Central memory CD8-positive, alpha-beta T cell (primary cell): ENCODE data around the gene PEAK1.
A peak's percentile ranks its signal among the peaks of the same experiment; 100 is the strongest.
"Not testable (repeated sequence)": the region's sequence is repeated elsewhere in the genome, so short reads cannot be mapped to it uniquely, and the experiment has no call there.

Experiments used
- ATAC-seq: fragments of 150-1000 bp; cut with Tn5 transposase; replicated peaks from 2 replicates; pipeline ENCODE4 v1.10.0; 2022; ENCODE audit warnings: mild to moderate bottlenecking, moderate FRiP score, moderate number of reproducible peaks; ENCODE audit not compliant: poor library complexity, severe bottlenecking; ENCODE audit errors: extremely low read depth
- DNase-seq, 2 donors: peaks; one replicate each; pipeline ENCODE4 v3.0.0; 2021; ENCODE audit warnings: low spot score in 2 of 2
- H3K27ac Mint-ChIP-seq: one replicate; pipeline ENCODE4 v1.8.0; 2022; ENCODE audit warnings: low read depth, mild to moderate bottlenecking, moderate library complexity, mixed read lengths
- H3K27me3 Mint-ChIP-seq: one replicate; pipeline ENCODE4 v1.8.0; 2022; ENCODE audit warnings: mixed read lengths
- H3K36me3 Mint-ChIP-seq: one replicate; pipeline ENCODE4 v1.8.0; 2022; ENCODE audit warnings: mild to moderate bottlenecking, moderate library complexity, mixed read lengths; ENCODE audit not compliant: insufficient read depth
- H3K4me1 Mint-ChIP-seq: one replicate; pipeline ENCODE4 v1.8.0; 2022; ENCODE audit warnings: mixed read lengths
- H3K4me3 Mint-ChIP-seq: one replicate; pipeline ENCODE4 v1.8.0; 2022; ENCODE audit warnings: mild to moderate bottlenecking, moderate library complexity, mixed read lengths
- H3K9me3 Mint-ChIP-seq: one replicate; pipeline ENCODE4 v1.8.0; 2022; ENCODE audit warnings: mixed read lengths

The PEAK1 gene

DNA sequence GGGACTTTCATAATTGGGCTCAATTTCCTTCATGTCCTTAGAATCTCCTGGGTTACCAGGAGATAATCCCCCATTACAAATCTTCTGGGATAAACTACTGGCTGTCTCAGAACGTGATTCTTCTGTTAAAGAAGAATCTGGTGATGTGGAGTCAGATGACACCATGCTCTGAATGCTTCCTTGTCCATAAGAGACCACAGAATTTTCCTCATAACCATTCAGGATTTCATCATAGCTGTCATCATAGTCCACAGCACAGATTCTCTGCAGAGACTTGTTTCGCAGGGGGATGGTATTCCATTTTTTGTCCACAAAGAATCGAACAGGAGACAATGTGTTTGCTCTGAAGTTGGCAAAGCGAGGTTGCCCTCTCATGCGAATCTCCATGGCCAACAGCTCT, 239.1 kb downstream of the PEAK1 start:
- ATAC-seq (no peak), DNase-seq (no peak)
- H3K4me1 Mint-ChIP-seq = peaks cover 50% of the 10 kb centered on the region
- peak overlapping the region; percentile 49 for H3K4me3 Mint-ChIP-seq
- no peaks in the 10 kb centered on the region for H3K9me3 Mint-ChIP-seq
- peak overlapping the region; percentile 78 for H3K27ac Mint-ChIP-seq
- H3K27me3 Mint-ChIP-seq = no peaks in the 10 kb centered on the region
- H3K36me3 Mint-ChIP-seq = no peaks in the 10 kb centered on the region

DNA sequence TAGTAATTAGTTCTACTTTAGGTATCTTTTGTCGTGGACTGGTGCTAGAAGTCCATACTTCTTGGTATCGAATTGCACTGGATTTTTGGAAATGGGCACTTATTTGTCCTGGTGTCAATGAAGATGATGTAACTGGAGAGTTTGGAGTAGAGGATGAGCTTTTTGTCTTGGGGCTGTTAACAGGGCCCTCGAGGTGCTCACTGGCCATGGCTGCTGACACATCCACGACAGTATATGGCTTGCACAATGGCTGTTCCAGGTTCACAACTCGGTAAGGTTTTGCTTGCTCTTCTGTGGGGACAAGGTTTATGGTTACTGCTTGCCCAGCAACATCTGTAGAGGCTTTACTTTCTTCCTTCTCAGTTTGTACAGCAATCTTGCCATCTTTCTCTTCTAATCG, 239.6 kb downstream of the PEAK1 start:
- peak overlapping the region; percentile 52 for H3K4me3 Mint-ChIP-seq
- ATAC-seq = no peak
- peak overlapping the region; percentile 90 for H3K27ac Mint-ChIP-seq
- no peaks in the 10 kb centered on the region for H3K27me3 Mint-ChIP-seq
- H3K4me1 Mint-ChIP-seq = peaks cover 46% of the 10 kb centered on the region
- no peaks in the 10 kb centered on the region for H3K9me3 Mint-ChIP-seq
- no peaks in the 10 kb centered on the region for H3K36me3 Mint-ChIP-seq
- DNase-seq = no peak

DNA sequence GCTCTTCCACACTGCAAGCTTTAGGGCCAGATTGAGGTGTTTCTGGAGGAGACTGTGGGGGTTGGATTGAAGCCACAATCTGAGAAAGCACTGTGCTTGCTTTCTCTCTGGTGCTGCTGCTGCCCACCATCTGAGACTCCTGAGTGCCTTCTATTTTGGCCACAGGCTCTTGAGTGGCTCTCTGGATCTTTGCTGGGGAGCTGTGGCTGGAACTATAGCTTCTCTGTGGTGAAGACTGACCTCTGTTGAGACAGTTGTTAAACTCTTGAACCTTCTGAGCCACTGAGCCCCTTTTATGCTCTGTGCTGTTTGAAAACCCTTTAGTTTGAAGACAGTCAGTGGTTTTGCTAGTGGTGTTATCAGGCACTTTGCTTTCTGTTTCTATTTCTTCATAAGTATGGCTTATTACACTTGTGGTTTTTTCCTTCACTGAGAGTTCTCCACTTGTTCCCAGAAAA, 240.3 kb downstream of the PEAK1 start:
- H3K4me1 Mint-ChIP-seq = peaks cover 39% of the 10 kb centered on the region
- no peaks in the 10 kb centered on the region for H3K9me3 Mint-ChIP-seq
- DNase-seq = no peak
- ATAC-seq = peak; percentile 64
- H3K27me3 Mint-ChIP-seq = no peaks in the 10 kb centered on the region
- H3K4me3 Mint-ChIP-seq = peak overlapping the region; percentile 52
- H3K27ac Mint-ChIP-seq = peak overlapping the region; percentile 90
- H3K36me3 Mint-ChIP-seq = no peaks in the 10 kb centered on the region

DNA sequence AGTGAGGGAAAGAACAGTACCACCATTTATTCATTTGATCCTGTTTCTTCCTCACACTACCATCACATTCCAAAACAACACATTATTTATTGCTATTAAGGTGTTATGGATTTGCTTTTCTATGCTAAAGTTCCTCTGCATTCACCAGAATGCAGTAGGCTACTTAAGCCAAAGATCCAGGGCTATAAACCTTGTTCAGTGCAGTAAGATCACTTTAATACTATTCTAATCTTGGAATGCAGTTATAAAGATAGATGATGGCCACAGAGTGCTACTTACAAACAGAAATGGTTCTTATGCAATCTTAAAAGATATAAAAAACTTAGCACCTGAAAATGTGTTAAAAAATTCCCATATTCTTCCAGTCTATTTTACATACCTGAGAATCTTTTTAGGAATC, 241.5 kb downstream of the PEAK1 start:
- Mint-ChIP-seq H3K27ac (no peak overlapping the region), H3K27me3 (no peaks in the 10 kb centered on the region), H3K4me3 (no peak overlapping the region), H3K9me3 (no peaks in the 10 kb centered on the region), H3K4me1 (peaks cover 39% of the 10 kb centered on the region), H3K36me3 (no peaks in the 10 kb centered on the region)
- no peak for ATAC-seq
- no peak for DNase-seq

DNA sequence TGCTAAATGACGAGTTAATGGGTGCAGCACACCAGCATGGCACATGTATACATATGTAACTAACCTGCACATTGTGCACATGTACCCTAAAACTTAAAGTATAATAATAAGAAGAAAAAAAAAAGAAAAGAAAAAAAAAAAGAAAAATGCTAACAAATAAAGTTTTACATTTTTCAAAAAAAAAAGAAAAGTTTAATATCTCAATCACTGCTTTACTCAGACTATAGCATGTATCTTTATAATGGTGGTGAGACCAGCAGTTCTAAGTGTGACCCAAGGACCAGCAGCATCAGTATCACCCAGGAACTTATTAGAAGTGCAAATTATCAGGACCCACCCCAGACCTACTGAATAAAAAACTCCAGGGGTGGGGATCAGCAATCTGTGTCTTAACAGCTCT, 243.8 kb downstream of the PEAK1 start:
- not testable (repeated sequence) for H3K27me3 Mint-ChIP-seq, ATAC-seq, H3K36me3 Mint-ChIP-seq, DNase-seq, H3K9me3 Mint-ChIP-seq, H3K4me3 Mint-ChIP-seq, H3K27ac Mint-ChIP-seq
- H3K4me1 Mint-ChIP-seq = peaks cover 26% of the 10 kb centered on the region

DNA sequence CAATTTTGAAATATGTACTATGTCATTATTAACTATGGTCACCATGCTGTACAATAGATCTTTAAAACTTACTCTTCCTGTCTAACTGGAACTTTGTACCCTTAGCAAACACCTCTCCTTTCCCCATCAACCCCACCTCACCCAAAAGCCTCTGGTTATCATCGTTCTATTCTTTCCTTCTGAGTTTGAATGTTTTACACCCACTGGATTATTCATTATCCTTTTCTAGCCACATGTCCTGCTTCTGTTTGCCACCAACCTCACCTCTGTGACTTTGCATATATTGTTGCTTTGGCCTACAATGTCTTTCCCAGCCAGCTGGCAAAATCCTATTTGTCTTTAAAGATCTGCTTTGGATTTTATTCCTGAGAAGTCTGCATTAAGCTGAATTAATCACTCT, 246.4 kb downstream of the PEAK1 start:
- Mint-ChIP-seq H3K4me3 (no peak overlapping the region), H3K36me3 (no peaks in the 10 kb centered on the region), H3K9me3 (no peaks in the 10 kb centered on the region), H3K27ac (no peak overlapping the region), H3K4me1 (no peaks in the 10 kb centered on the region), H3K27me3 (no peaks in the 10 kb centered on the region)
- DNase-seq = no peak
- no peak for ATAC-seq

DNA sequence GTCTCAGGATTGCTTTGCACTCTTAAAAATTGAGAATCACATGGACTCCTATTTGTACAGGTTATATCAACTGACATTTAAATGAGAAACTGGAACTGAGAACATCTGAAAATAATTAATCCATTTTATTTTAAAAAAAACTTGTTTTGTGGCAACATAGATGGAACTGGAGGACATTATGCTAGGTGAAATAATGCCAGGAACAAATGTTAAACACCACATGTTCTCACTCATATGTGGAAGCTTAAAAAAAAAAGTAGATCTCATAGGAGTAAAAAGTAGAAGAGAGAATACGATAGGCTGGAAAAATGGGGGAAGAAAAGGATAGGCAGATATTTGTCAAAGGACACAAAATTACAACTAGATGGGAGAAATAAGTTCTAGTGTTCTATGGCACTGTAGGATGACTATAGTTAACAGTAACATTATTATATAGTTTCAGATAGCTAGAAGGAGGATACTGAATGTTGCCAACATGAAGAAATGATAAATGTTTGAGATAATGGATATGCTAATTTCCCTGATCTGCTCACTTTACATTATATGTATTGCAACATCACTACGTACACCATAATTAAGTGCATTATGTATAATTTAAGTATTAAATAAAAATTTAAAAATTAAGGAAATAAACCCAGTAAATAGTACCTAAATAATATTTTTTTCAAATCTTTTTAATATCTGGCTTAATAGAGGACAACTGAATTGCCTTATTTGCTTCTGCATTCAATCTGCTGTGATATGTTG, 248.5 kb downstream of the PEAK1 start:
- Mint-ChIP-seq H3K27ac (no peak overlapping the region), H3K9me3 (no peaks in the 10 kb centered on the region), H3K36me3 (no peaks in the 10 kb centered on the region), H3K4me3 (no peak overlapping the region), H3K4me1 (no peaks in the 10 kb centered on the region), H3K27me3 (no peaks in the 10 kb centered on the region)
- DNase-seq (no peak), ATAC-seq (no peak)

DNA sequence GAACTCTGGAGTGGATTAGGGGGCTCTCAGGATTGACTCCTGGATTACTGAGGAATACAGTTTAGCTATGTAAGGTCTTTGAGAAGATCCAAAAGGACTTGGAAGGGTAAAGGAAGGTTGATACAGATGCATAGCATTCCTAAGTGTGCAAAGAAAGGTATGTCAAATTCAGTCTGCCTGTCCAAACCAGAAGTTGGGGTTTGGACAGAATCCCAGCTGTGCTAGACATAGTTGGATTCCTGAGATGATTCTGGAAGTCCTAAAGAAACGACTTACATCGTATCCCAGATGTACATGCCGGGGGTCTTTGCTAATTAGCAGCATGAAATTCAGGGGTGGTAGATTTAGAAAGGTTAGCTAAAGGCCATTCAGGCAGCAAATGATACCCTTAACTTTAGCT, 251.3 kb downstream of the PEAK1 start:
- H3K4me1 Mint-ChIP-seq = peaks cover 4% of the 10 kb centered on the region
- no peaks in the 10 kb centered on the region for H3K9me3 Mint-ChIP-seq
- no peaks in the 10 kb centered on the region for H3K36me3 Mint-ChIP-seq
- H3K4me3 Mint-ChIP-seq = no peak overlapping the region
- no peaks in the 10 kb centered on the region for H3K27me3 Mint-ChIP-seq
- DNase-seq (no peak), ATAC-seq (no peak)
- no peak overlapping the region for H3K27ac Mint-ChIP-seq

DNA sequence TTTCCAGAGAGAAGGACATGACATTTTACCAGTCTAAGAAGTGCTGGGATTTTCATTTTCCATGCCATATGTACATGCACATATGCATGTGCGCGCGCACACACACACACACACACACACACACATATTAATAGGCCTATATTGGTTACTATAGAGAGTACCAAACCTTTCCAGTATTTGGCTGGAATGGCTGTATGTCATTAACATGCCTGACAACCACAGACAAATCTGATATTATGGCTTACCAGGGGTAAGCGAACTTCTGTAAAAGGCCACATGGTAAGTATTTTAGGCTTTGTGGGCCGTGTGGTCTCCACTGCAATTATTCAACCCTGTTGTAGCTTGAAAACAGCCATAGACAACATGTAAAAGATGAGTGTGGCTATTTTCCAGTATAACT, 251.8 kb downstream of the PEAK1 start:
- no peaks in the 10 kb centered on the region for H3K27me3 Mint-ChIP-seq

DNA sequence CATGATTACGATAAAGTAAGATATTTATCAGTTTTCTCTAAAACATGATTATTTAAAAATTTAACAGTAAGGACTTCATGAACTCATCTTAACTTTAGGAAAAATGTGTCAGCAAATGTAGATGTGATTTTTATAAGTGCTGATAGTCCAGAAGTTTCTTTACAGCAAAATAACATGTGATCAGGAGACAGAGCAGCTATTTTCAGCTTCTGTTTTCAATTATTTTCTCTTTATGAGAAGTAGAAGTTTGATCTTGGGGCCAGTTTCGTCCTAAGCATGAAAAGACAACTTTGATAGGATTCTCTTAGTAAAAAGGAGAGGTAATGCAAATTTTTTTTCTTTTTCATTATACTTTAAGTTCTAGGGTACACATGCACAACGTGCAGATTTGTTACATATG, 252.5 kb downstream of the PEAK1 start:
- ATAC-seq (no peak), DNase-seq (no peak)
- Mint-ChIP-seq H3K27me3 (no peaks in the 10 kb centered on the region), H3K27ac (no peak overlapping the region), H3K4me1 (peaks cover 4% of the 10 kb centered on the region), H3K36me3 (no peaks in the 10 kb centered on the region), H3K4me3 (no peak overlapping the region), H3K9me3 (no peaks in the 10 kb centered on the region)

More for the DNA sequence above, 251.8 kb downstream of the PEAK1 start:
- DNase-seq = no peak
- Mint-ChIP-seq H3K27ac (no peak overlapping the region), H3K36me3 (no peaks in the 10 kb centered on the region), H3K4me3 (no peak overlapping the region), H3K9me3 (no peaks in the 10 kb centered on the region), H3K4me1 (peaks cover 4% of the 10 kb centered on the region)
- ATAC-seq = no peak

DNA sequence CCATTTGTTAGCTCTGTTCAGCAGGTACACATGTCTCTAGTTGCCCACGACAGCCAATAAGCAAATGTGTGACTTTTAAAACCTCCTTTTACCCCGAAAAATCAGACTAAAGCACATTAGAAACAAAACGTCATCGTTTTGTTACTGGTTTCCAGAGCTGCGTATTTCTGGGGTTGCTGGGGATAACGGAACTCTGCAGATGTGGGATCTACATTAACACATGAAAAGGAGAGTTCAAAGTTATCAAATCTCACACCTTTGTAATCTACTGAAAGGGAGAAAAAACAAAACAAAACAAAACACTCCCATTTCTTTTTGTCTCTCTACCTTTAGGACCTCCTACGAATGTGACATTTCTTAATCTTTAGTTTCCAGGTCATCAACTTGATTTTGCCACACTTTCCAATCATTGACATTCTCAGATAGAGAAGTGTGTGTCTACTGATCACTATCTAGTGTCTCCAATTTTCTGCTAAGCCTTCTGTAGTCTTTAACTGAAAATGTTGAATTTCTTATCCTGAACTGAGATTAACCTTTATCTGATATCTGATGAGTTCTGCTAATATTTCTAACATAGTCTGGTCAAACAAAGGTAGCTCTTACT, 256.0 kb downstream of the PEAK1 start:
- Mint-ChIP-seq H3K4me1 (peaks cover 12% of the 10 kb centered on the region), H3K27me3 (no peaks in the 10 kb centered on the region), H3K9me3 (no peaks in the 10 kb centered on the region), H3K36me3 (peaks cover 2% of the 10 kb centered on the region), H3K27ac (peak overlapping the region; percentile 47), H3K4me3 (peak overlapping the region; percentile 49)
- ATAC-seq = peak; percentile 70
- DNase-seq = no peak

DNA sequence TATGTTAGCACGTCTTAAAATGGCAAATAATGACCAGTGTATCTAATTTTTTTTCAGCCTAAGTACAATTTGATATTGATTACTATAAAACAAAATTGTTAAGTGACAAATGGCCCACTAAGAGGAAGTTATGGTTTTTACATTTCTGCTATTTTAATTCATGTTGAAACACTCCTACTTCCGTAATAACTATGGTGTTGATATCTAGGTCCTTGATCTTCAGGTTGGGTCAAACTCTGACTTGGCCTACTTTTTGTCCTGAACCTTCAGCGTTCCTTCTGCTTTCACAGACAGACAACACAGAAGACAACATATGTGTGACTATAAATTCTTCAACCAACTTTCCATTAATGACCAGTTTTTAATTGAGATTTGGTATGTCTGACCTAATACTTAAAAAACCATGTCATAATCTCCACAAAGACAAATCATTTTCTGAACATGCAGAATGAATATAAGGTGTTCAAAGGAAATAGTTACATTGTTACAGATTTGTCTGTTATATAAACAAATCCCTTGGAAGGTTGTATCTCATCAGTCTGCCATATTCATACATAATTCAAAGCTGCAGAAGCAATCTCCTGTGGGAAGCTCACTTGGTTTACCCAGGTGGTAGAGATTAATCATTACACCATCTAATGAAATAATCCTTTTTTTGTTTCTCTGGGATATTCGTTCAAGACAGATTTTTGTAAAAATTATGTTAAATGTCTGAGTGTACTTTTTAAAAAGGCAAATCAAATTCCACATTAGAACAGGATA, 256.9 kb downstream of the PEAK1 start:
- Mint-ChIP-seq H3K27ac (peak overlapping the region; percentile 47), H3K27me3 (no peaks in the 10 kb centered on the region), H3K4me3 (peak overlapping the region; percentile 49), H3K4me1 (peaks cover 12% of the 10 kb centered on the region), H3K9me3 (no peaks in the 10 kb centered on the region), H3K36me3 (peaks cover 2% of the 10 kb centered on the region)
- DNase-seq = no peak
- ATAC-seq = no peak
